Measurements from ENCODE around the gene NOX3. TPM values are rescaled to one million over a fixed set of nuclear protein-coding genes. Genes with fewer than 3 reads are reported as not detected.

NOX3 gene
- total RNA-seq, 1 experiment from 2014 or later = not detected

GRCh38 chr6:155412335-155412734 lies 43.3 kb downstream of the NOX3 start:
- TF ChIP-seq CTCF (conservative IDR thresholded peaks at IDR 0.05) = no peak

More at GRCh38 chr6:155412335-155412734, 43.3 kb downstream of the NOX3 start:
- no peak overlapping the region for H4K91ac ChIP-seq (ENCODE audit: insufficient read length, low read depth, low read length)
- H3K4me1 ChIP-seq (ENCODE audit: insufficient read depth, low read length) = no peaks in the 10 kb centered on the region
- no peaks in the 10 kb centered on the region for H4K20me1 ChIP-seq (ENCODE audit: control insufficient read depth, insufficient read depth, insufficient read length)
- no peak overlapping the region for H3K18ac ChIP-seq (ENCODE audit: insufficient read length, low read depth, low read length)
- no peak overlapping the region for H2BK120ac ChIP-seq (ENCODE audit: low read depth, low read length, poor library complexity, severe bottlenecking)
- no peak overlapping the region for H2BK5ac ChIP-seq (ENCODE audit: insufficient read length, low read length)
- H3K4ac ChIP-seq (ENCODE audit: low read depth, low read length) = no peak overlapping the region
- H3K27me3 Mint-ChIP-seq (ENCODE audit: low read depth) = no peaks in the 10 kb centered on the region
- no peak overlapping the region for H2AK5ac ChIP-seq (ENCODE audit: insufficient read length, low read length)
- no CpG with 5 or more reads among the region's 1 CpG for WGBS (ENCODE audit: extremely low coverage, insufficient read length, low lambda C conversion rate)
- no peak overlapping the region for H2AFZ ChIP-seq (ENCODE audit: low read length)
- no peak overlapping the region for H3T11ph ChIP-seq (ENCODE audit: low read length)
- no peaks in the 10 kb centered on the region for H3K79me1 ChIP-seq (ENCODE audit: insufficient read depth, low read depth, low read length, poor library complexity, severe bottlenecking)
- no peak overlapping the region for H3K27ac Mint-ChIP-seq
- H4K5ac ChIP-seq (ENCODE audit: insufficient read length, low read depth, low read length) = no peak overlapping the region
- no peaks in the 10 kb centered on the region for H3K79me2 ChIP-seq (ENCODE audit: insufficient read depth, low read length)
- no peak overlapping the region for H3K4me2 ChIP-seq (ENCODE audit: insufficient read depth, insufficient read length, low read length)
- H3K27me3 ChIP-seq (ENCODE audit: insufficient read depth, low read length) = no peaks in the 10 kb centered on the region
- H2BK12ac ChIP-seq (ENCODE audit: insufficient read length, low read depth, low read length) = no peak overlapping the region
- no peak overlapping the region for H4K8ac ChIP-seq (replicated peaks; ENCODE audit: insufficient read length, low read depth, low read length)
- H3K36me3 Mint-ChIP-seq (ENCODE audit: insufficient read depth in 1 of 3, low read depth in 3 of 3) = no peaks in the 10 kb centered on the region
- peaks cover 7 to 8% of the 10 kb centered on the region in 2 experiments for H3K4me1 Mint-ChIP-seq
- H3K9me3 ChIP-seq (ENCODE audit: control insufficient read depth, low read depth, low read length) = no peaks in the 10 kb centered on the region
- H3K56ac ChIP-seq (ENCODE audit: insufficient read length, low read depth, low read length) = no peak overlapping the region
- H2BK20ac ChIP-seq (ENCODE audit: low read depth, low read length, poor library complexity, severe bottlenecking) = no peak overlapping the region
- no peak overlapping the region for H3K14ac ChIP-seq (ENCODE audit: insufficient read depth, low read length)
- no peaks in the 10 kb centered on the region for H3K9me3 Mint-ChIP-seq
- no peak overlapping the region for H3K27ac ChIP-seq (ENCODE audit: insufficient read length, low read depth, low read length)
- H3K9ac ChIP-seq (ENCODE audit: extremely low read depth, insufficient read length, low read length) = no peak overlapping the region
- H3K23ac ChIP-seq (ENCODE audit: insufficient read length, low read depth, low read length) = no peak overlapping the region
- no peak overlapping the region for H3K4me3 Mint-ChIP-seq
- no peak overlapping the region for H2BK15ac ChIP-seq (ENCODE audit: low read depth, low read length)
- no peaks in the 10 kb centered on the region for H3K23me2 ChIP-seq (ENCODE audit: insufficient read length, low read depth, low read length, poor library complexity, severe bottlenecking)
- no peak for DNase-seq
